KBM-7 (cell line): ENCODE data around the gene NFATC2IP.

Experiments
- DNase-seq: peaks from one replicate; pipeline ENCODE4 v3.0.0-alpha.2; 2015
- in situ Hi-C: fragments of 300-500 bp; cut with MboI; formaldehyde crosslinking; loops from 2 replicates; pipeline ENCODE4 v1.14.3; 2020; ENCODE audit warnings: low sequenced_read_pairs, low pct_unique_long_range_greater_than_20kb, mixed read lengths

The NFATC2IP gene

DNA sequence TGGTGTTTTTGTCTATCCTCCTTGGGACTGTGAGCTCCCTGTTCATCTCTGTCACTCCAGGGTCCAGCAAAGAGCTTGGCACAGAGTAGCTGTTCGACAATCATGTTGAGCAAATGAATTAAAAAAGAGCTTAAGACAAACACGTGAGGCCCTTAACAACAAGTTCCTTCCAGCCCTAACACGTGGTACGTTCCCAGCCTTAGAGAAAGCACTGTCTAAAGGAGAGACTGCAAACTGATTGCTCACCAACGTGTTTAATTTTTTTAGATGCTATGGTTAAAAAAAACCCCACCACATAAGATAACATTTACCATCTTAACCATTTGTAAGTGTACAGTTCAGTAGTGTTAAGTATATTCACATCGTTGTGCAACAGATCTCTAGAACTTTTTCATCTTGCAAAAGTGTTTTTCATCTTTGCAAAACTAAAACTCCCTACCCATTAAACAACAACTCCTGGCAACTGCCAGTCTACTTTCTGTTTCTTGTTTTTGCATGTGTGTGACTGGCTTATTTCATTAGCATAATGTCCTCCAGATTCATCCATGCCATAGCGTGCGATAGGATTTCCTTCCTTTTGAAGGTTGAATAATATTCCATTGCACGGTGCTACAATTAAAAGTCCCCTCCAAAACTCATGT, 62.3 kb downstream of the NFATC2IP start:
- DNase-seq = no peak
- in situ Hi-C loops = no loop called here

DNA sequence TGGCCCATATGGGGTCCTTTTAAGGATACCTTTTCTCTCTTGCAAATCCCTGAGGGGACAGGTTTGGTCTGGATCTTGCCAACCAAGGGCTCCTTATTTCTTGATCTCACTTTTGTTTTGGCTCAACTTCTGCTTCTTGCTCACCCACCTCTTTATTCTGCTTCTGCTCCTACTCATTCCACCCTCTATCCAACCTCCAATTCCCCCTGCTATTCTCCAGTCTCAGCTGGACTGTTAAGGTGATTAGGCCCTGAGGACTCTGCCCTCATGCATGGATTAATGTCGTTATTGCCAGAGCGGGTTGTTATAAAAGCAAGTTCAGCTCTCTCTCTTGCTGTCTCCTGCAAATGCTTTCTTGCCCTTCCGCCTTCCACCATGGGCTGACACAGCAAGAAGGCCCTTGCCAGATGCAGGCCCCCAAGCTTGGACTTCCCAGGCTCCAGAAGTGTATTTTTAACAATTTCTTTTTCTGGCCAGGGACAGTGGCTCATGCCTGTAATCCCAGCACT, 63.9 kb downstream of the NFATC2IP start:
- DNase-seq = no peak
- in situ Hi-C loops = no loop called here
